ENCODE measurements around the gene PTPN1. TPM values are rescaled to one million over a fixed set of nuclear protein-coding genes. Genes with fewer than 3 reads are reported as not detected.

The PTPN1 gene
- total and polyA plus RNA-seq, 2 of the 13 experiments (the other 11 are each of a cell fraction or from before 2014, with no cell fraction given), result 17.7 to 37.2 TPM

GRCh38 chr20:50478162-50478990 lies 31.8 kb upstream of the PTPN1 start (continued):
- TF ChIP-seq ZNF20 (CRISPR knock-in tag; IDR thresholded peaks at IDR 0.05) (no peak), TOPORS (CRISPR knock-in tag; IDR thresholded peaks at IDR 0.05) (no peak), MEIS2 (CRISPR knock-in tag; IDR thresholded peaks at IDR 0.05) (no peak), RBFOX2 (IDR thresholded peaks at IDR 0.05; ENCODE audit: low read depth, low read length) (no peak), NR2F2 (IDR thresholded peaks at IDR 0.05; ENCODE audit: borderline replicate concordance, low read depth) (no peak), SRSF9 (IDR thresholded peaks at IDR 0.05; ENCODE audit: borderline replicate concordance, insufficient read depth, low read depth, low read length, poor library complexity, severe bottlenecking) (no peak), CBX1 (IDR thresholded peaks at IDR 0.05; ENCODE audit: low read depth) (peak; percentile 62), JDP2 (CRISPR knock-in tag; IDR thresholded peaks at IDR 0.05; ENCODE audit: borderline replicate concordance) (no peak), PBX2 (CRISPR knock-in tag; IDR thresholded peaks at IDR 0.05) (no peak), PCBP1 (IDR thresholded peaks at IDR 0.05; ENCODE audit: borderline replicate concordance, low read depth, low read length) (no peak), ELF3 (CRISPR knock-in tag; IDR thresholded peaks at IDR 0.05) (peak; percentile 84), ZNF354B (CRISPR knock-in tag; IDR thresholded peaks at IDR 0.05) (no peak), THRA (CRISPR knock-in tag; IDR thresholded peaks at IDR 0.05; ENCODE audit: borderline replicate concordance) (peak; percentile 32; the same call in 1 of the 2 replicates), ETV5 (CRISPR knock-in tag; IDR thresholded peaks at IDR 0.05; ENCODE audit: borderline replicate concordance) (peak; percentile 48; the same call in 1 of the 2 replicates), NFE2L1 (CRISPR knock-in tag; IDR thresholded peaks at IDR 0.05; ENCODE audit: borderline replicate concordance) (no peak), ZNF460 (CRISPR knock-in tag; IDR thresholded peaks at IDR 0.05; ENCODE audit: borderline replicate concordance) (no peak), ZNF318 (CRISPR knock-in tag; IDR thresholded peaks at IDR 0.05) (0 out of 2 replicates have a peak, but pooled peaks have one; percentile 82), ISX (CRISPR knock-in tag; conservative IDR thresholded peaks at IDR 0.05) (no peak), FOSL1 (CRISPR knock-in tag; IDR thresholded peaks at IDR 0.05; ENCODE audit: borderline replicate concordance) (no peak)
